ENCODE results near the gene RTKN2. TPM values are rescaled to one million over a fixed set of nuclear protein-coding genes. Genes with fewer than 3 reads are reported as not detected.
"Not testable (repeated sequence)": the region's sequence is repeated elsewhere in the genome, so short reads cannot be mapped to it uniquely, and the experiment has no call there.

The RTKN2 gene
- under 1 TPM in 2 of 3 donors, not detected in 1; 0.07 to 0.08 TPM for polyA plus RNA-seq

GRCh38 chr10:62268399-62269114, at the start of gene RTKN2:
Gene RTKN2, minus strand, starts transcription at chr10:62268844. Its CDS starts 234 bp downstream, at chr10:62268610.
- no peak within 1 kb of the TSS for H3K27ac ChIP-seq (ENCODE audit: low read depth, low read length)
- 0 to 1% (median 1%) methylated on average over 60 to 63 of the region's 63 CpGs for WGBS, 3 donors

DNA sequence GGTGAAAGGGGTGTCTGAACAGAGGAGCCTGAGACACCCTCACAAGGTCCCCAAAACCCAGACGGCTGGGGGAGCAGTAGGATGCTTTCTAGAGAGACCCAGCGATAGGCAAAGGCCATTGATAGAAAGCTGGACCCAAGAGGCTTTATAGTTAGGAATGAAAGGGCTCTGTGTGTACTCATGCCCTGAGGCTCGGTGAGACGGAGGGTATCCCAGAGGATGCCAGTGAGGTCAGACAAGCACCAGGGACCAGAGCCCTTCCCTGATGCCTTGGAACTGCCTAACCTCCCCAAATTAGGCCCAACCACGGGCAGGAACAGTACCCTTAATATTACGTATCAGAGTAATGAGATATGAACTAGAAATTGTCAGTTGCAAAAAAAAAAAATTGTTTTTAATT, 48.6 kb upstream of the RTKN2 start:
- WGBS, 3 donors, result 69 to 82% (median 80%) methylated on average over 6 of the region's 6 CpGs
- no peak overlapping the region for H3K27ac ChIP-seq (ENCODE audit: low read depth, low read length)

DNA sequence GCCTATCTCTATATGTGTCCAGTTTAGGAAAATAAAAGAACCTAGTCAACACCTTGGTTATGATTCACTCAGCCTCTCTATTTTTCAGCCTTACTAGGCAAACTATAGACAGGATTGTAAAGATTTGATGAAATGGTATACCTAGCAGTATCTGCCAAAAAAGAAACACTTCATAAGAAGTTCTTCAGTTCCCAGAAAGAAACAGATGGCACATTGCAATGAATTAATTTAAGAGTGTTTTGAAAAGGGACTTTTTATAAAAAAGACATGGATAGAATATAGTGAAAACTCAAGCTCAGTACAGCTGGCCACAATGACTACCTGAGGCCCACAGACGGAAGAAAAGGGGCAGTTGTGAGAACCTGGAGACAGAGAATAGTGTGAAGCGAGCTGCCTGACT, 40.6 kb upstream of the RTKN2 start:
- WGBS, 3 donors, result 85 to 96% (median 93%) methylated on average over 2 of the region's 2 CpGs

DNA sequence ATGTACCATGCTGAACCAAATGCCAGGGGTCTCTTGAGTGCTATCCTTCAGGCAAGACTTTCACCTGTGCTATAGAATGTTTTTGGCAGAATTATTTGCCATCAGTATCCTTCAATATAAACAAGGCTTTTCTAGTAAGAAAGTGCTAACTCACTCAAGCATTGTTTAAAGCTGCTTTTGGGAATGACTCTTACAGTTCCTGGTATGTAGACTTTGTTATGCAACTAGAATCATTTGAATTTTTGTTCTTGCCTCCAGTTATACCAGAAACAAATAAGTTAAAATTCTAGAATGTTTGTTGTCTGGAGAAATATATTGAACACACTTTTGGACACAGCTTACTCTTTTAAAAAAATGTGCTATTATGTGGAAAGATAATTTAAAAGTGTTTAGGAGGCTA, 39.5 kb upstream of the RTKN2 start:
- H3K27ac ChIP-seq (ENCODE audit: low read depth, low read length), result no peak overlapping the region

More for the DNA sequence above, 40.6 kb upstream of the RTKN2 start:
- no peak overlapping the region for H3K27ac ChIP-seq (ENCODE audit: low read depth, low read length)

GRCh38 chr10:62307635-62308034, 39.0 kb upstream of the RTKN2 start:
- H3K27ac ChIP-seq (ENCODE audit: low read depth, low read length), result no peak overlapping the region
- WGBS, 3 donors, result 35 to 46% (median 45%) methylated on average over 4 of the region's 4 CpGs

- H3K27ac ChIP-seq (ENCODE audit: low read depth, low read length), result no peak overlapping the region
- WGBS, 3 donors, result 54 to 60% (median 56%) methylated on average over 9 of the region's 9 CpGs
These were observed 38.0 kb upstream of the RTKN2 start for GRCh38 chr10:62306663-62307062.

DNA sequence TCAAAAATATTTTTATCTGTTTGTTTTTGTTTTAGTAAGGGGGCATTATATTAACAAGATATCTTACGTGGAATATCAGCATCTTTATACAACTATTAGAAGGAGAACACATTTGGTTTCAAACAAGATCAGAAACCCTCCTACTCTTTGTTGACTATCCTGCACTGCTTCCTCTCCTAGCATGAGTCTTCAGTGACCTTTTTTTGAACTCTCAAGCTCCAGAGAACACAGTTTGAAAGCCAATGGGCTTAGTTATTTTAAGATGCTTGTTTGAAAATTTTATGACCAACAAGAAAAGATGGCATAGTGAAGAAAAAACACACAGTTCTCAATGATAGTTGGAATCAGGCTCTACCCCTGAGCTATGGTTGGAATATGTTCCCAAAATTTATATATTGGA, 37.2 kb upstream of the RTKN2 start:
- 64 to 87% (median 77%) methylated on average over 1 of the region's 1 CpG for WGBS, 3 donors
- H3K27ac ChIP-seq (ENCODE audit: low read depth, low read length), result no peak overlapping the region

GRCh38 chr10:62303922-62304321, 35.3 kb upstream of the RTKN2 start:
- H3K27ac ChIP-seq (ENCODE audit: low read depth, low read length), result no peak overlapping the region
- 90 to 97% (median 96%) methylated on average over 7 of the region's 7 CpGs for WGBS, 3 donors

DNA sequence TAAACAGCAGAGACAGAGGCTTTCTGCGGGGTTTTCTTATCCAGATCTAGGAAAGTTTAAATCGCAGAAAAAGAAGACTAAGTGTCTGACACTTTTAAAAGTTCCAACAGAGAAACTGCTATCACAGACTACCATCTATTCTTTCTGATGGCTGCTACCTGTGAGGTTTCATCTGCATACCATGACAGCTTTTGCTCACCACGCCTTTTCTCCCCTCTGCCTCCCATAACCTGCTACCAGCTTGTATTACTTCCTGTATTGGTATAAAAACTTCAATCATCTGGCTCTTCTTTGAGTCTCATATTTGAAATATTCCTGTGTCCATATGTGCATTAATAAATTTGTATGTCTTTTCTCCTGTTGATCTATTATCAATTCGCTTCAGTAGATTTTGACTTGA, 34.1 kb upstream of the RTKN2 start:
- 74 to 84% (median 83%) methylated on average over 4 of the region's 4 CpGs for WGBS, 3 donors
- H3K27ac ChIP-seq (ENCODE audit: low read depth, low read length), result no peak overlapping the region

GRCh38 chr10:62297857-62298256, 29.2 kb upstream of the RTKN2 start:
- WGBS, 3 donors, result 56 to 73% (median 69%) methylated on average over 5 of the region's 5 CpGs
- H3K27ac ChIP-seq (ENCODE audit: low read depth, low read length), result no peak overlapping the region

GRCh38 chr10:62284221-62284620, 15.6 kb upstream of the RTKN2 start:
- no peak overlapping the region for H3K27ac ChIP-seq (ENCODE audit: low read depth, low read length)

DNA sequence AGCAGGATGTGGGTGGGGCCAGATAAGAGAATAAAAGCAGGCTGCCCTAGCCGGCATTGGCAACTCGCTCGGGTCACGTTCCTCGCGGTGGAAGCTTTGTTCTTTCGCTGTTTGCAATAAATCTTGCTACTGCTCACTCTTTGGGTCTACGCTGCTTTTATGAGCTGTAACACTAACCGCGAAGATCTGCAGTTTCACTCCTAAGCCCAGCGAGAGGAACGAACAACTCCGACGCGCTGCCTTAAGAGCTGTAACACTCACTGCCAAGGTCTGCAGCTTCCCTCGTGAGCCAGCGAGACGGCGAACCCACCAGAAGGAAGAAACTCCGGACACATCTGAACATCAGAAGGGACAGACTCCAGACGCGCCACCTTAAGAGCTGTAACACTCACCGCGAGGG, 12.7 kb upstream of the RTKN2 start:
- 89 to 95% (median 92%) methylated on average over 24 of the region's 24 CpGs for WGBS, 3 donors

GRCh38 chr10:62280392-62280791, 11.7 kb upstream of the RTKN2 start:
- H3K27ac ChIP-seq (ENCODE audit: low read depth, low read length), result not testable (repeated sequence)
- WGBS, 3 donors, result 89 to 96% (median 96%) methylated on average over 19 to 28 of the region's 28 CpGs

More for the DNA sequence above, 12.7 kb upstream of the RTKN2 start:
- H3K27ac ChIP-seq (ENCODE audit: low read depth, low read length), result not testable (repeated sequence)

- 22 to 68% (median 59%) methylated on average over 2 of the region's 2 CpGs for WGBS, 3 donors
- H3K27ac ChIP-seq (ENCODE audit: low read depth, low read length), result no peak overlapping the region
These were observed 9.8 kb upstream of the RTKN2 start for GRCh38 chr10:62278441-62278910.

DNA sequence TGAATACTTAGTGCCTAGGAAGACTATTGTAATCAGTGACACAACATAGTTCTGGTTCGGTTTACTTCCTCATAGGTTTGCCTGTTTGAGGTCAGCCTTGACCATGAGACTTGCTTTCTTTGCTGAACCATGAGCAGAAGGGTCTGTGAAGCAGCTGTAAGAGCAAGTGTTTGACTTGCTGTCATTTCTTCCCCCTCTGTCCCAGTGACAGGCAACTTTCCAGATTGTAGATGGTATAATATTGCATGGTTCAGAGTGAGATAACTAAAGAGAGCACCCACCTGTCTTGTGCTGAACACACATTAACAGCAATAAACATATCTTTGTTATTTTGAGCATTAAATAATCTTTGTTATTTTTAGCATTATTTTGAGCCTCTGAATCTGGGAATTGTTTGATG, 9.3 kb upstream of the RTKN2 start:
- 43 to 81% (median 57%) methylated on average over 1 of the region's 1 CpG for WGBS, 3 donors
- H3K27ac ChIP-seq (ENCODE audit: low read depth, low read length), result no peak overlapping the region

GRCh38 chr10:62270020-62270419, 1.4 kb upstream of the RTKN2 start:
- H3K27ac ChIP-seq (ENCODE audit: low read depth, low read length), result no peak overlapping the region
- 91% methylated on average over 4 of the region's 4 CpGs for WGBS, 3 donors

DNA sequence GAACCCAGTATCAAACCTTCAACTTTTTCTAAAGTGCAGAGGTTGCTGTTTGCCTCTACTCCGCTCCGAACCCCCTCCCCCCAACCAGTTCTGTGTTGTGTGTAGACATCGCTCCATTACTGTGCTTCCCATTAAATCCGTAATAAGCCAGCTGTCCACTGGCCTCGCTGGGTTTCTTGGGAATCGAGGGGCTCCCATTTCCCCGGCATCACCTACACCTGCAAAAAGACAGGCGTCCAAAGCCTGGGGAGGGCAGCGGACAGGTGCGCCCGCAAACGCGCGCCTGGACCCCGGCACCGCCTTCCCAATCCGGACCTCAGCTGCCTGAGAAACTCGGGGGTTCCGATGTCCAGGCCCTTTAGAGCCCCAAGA, 631 bp downstream of the RTKN2 start:
- WGBS, 3 donors, result 1 to 4% (median 3%) methylated on average over 19 of the region's 19 CpGs
- no peak overlapping the region for H3K27ac ChIP-seq (ENCODE audit: low read depth, low read length)

GRCh38 chr10:62266611-62267010, 2.0 kb downstream of the RTKN2 start:
- H3K27ac ChIP-seq (ENCODE audit: low read depth, low read length), result no peak overlapping the region
- 56 to 85% (median 77%) methylated on average over 3 of the region's 3 CpGs for WGBS, 3 donors

GRCh38 chr10:62266147-62266546, 2.5 kb downstream of the RTKN2 start:
- 66 to 75% (median 69%) methylated on average over 4 of the region's 4 CpGs for WGBS, 3 donors
- no peak overlapping the region for H3K27ac ChIP-seq (ENCODE audit: low read depth, low read length)

DNA sequence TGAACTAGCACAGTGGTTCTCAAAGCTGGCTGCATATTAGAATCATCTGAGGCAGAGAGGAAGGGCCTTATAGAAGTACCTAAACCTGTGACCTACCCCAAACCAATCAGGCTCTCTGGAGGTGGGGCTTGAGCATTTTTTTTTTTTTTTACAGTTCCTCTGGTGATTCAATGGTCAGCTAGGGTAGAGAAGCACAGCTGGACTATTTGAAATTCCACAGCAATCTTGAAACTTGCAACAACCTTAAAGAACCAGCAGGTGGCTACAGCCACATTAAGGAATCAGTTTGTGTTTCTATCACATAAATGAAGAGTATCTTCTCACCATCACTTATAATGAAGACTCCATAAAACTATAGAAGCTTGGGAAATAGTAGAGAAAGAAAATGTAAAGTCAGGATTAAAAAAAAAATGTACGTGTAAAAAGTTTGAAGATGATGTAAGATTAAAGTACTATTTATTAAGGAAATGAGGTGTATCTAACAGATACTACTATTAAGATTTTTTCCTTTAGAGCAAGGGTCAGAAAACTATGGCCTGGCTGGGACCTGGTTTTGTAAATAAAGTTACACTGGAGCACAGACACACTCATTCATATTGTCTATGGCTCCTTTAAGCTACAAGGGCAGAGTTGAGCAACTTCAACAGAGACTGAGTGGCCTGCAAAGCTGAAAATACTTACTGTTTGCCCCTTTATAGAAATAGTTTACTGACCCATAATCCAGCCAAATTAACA, 3.8 kb downstream of the RTKN2 start:
- H3K27ac ChIP-seq (ENCODE audit: low read depth, low read length), result no peak overlapping the region
- WGBS, 3 donors, result 20 to 34% (median 28%) methylated on average over 1 of the region's 1 CpG
